CD4-positive, alpha-beta T cell treated with Interleukin-10 for 1 hour (primary cell): Measurements from ENCODE around the gene PKNOX1.
"Not testable (repeated sequence)": the region's sequence is repeated elsewhere in the genome, so short reads cannot be mapped to it uniquely, and the experiment has no call there.

Experiments
- DNase-seq: peaks from one replicate; pipeline ENCODE4 v3.0.0-alpha.2; 2020

PKNOX1 gene

GRCh38 chr21:42986125-42986783 is 11.9 kb downstream of the PKNOX1 start:
- no peak for DNase-seq

- no peak for DNase-seq
Measured at GRCh38 chr21:42988236-42988965, 14.0 kb downstream of the PKNOX1 start.

- DNase-seq: not testable (repeated sequence)
Measured at GRCh38 chr21:42989370-42989769, 15.0 kb downstream of the PKNOX1 start.

- DNase-seq: no peak
Measured at GRCh38 chr21:42989816-42990650, 15.7 kb downstream of the PKNOX1 start.

GRCh38 chr21:42991992-42992740 is 17.8 kb downstream of the PKNOX1 start:
- DNase-seq: no peak

DNA sequence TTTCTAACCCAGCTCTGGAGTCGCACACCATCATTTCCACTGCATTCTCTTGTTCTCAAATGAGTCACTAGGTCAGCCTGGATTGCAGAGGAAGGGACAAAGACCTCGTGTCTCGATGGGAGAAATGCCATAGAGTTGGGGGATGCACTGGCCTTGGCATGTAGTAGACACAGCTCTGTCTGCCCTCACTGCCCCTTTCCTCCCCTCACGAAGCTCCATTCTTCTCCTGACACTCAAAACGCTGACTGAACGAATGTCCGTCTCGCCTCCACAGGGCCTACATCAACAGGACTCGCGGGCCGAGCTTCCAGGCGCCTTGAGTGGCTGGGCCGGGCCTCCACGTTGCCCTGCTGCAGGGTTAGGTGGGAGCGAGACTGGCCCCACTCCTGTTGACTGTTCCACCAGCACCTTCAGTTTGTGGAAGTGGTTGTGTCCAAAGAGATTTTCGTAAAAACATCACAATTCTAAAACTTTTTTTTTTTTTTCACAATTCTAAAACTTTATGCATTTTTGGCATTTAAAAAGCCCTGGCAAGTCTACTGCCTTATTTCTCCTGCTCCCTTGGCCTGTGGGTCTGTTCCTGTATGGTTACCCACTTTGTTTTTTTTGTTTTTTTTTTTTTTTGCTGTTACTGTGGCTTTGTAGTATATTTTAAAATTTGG is 18.8 kb downstream of the PKNOX1 start:
- no peak for DNase-seq

GRCh38 chr21:42997053-42997452 is 22.7 kb downstream of the PKNOX1 start:
- DNase-seq: no peak

- DNase-seq: not testable (repeated sequence)
Measured at GRCh38 chr21:42997983-42998382, 23.6 kb downstream of the PKNOX1 start.

DNA sequence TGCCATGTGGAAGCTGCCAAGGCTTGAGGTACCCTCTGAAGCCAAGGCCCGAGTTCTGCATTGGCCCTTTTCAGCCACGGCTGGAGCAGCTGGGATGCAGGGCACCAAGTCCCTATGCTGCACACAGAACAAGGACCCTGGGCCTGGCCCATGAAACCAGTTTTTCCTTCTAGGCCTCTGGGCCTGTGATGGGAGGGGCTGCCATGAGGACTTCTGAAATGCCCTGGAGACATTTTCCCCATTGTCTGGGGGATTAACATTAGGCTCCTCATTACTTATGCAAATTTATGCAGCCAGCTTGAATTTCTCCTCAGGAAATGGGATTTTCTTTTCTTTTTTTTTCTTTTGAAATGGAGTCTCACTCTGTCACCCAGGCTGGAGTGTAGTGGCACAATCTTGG is 24.8 kb downstream of the PKNOX1 start:
- not testable (repeated sequence) for DNase-seq

DNA sequence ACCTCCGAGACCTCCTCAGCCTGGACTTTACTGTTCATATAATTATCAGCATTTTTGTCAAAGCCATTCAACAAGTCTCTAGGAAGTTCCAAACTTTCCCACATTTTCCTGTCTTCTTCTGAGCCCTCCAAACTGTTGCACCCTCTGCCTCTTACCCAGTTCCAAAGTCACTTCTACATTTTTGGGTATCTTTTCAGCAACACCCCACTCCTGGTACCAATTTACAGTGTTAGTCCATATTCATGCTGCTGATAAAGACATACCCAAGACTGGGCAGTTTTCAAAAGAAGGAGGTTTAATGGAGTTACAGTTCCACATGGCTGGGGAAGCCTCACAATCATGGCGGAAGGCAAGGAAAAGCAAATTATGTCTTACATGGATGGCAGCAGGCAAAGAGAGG is 25.7 kb downstream of the PKNOX1 start:
- not testable (repeated sequence) for DNase-seq

GRCh38 chr21:43001316-43001715 is 27.0 kb downstream of the PKNOX1 start:
- no peak for DNase-seq

DNA sequence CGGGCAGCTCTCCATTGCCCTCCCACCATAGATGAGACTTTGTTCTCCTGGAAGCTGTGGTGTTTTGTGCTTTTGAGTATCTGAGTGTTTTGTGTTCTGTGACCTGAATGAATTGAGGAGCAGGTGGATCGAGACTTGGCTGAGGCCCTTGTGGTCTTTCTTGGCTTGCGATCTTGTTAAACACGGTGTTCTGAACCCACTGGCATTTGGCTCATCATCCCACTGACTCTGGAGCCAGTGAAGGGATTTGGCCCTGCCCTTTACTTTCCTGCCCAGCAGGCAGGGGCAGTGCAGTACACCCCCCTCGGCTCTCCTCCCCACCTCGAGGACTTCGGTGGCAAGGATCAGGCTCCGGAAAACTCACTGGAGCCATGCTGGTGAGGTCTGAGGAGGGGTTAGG is 30.6 kb downstream of the PKNOX1 start:
- no peak for DNase-seq

DNA sequence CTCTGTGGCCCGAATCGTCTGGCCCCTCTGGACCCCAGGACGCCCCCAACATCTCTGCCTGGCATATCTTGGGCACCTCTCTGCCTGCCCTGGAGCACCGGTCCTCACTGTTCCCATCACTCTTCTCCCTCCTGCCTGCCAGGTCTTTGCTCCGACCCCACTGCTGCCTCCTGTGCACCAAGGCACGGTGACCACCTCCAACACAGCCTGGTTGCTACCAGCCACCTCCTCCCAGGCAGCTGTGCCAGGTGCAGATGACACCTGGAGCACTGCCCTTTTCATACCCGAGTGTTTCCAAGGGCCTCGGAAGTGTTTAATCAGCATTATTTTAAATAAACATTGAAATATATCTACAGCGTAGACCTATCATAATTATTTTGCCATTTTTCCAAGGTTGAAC is 31.3 kb downstream of the PKNOX1 start:
- no peak for DNase-seq

GRCh38 chr21:43006051-43006873 is 31.9 kb downstream of the PKNOX1 start:
- not testable (repeated sequence) for DNase-seq

DNA sequence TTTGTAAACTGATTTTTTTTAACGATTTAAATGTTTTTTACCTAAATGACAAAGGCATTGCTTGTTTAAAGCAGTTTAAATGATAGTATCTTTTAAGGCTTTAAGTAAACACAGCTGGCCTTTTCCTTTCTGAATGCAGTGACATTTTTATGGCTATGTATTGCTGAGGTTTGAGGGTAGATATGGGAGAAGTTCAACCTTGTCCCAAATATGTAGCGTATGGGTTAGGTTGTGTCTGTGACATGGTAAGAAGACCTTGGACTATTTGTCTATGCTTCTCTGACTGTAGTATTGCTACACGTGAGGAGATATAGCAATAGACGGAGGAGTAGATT is 32.5 kb downstream of the PKNOX1 start:
- DNase-seq: no peak

DNA sequence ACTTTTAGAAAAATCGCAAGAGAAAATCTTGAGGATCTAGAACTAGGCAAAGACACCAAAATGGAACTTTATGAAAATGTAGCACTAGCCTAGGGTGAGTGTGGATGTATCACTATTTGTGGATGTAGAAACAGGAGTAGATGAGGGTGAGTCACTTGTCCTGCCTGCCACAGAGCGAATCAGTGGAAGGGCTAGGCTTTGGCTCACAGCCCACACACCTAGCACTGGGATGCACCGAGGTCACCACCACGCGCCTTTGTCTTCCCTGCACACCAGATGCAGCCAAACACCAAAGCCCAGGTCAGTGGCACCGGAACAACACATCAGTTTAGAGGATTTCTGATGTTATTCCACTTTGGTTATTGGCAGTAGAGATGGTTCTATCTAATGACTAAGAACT is 38.2 kb downstream of the PKNOX1 start:
- DNase-seq: no peak

GRCh38 chr21:43015906-43016540 is 41.7 kb downstream of the PKNOX1 start:
- no peak for DNase-seq

- DNase-seq: no peak
Measured at GRCh38 chr21:43016728-43017127, 42.4 kb downstream of the PKNOX1 start.

DNA sequence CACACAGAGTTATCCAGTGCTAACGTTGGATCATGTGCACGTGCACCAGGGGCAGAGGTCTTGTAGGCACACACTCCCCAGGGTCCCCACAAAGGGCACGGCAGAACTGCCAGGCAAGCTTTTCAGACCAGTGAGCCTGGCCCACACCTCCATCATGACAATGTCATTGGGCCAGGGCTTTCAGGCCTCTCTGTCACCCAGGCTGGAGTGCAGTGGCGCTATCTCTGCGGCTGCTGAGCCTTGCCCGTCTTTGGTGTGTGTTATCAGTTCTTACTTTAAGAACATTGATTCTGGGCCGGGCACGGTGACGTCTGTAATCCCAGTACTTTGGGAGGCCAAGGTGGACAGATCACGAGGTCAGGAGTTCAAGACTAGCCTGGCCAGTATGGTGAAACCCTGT is 44.2 kb downstream of the PKNOX1 start:
- no peak for DNase-seq

GRCh38 chr21:43020177-43020576 is 45.8 kb downstream of the PKNOX1 start:
- DNase-seq: no peak

- DNase-seq: no peak
Measured at GRCh38 chr21:43020771-43021170, 46.4 kb downstream of the PKNOX1 start.
